Psoas muscle (tissue), 8 donors: ENCODE measurements around the gene DDX11. TPM values are rescaled to one million over a fixed set of nuclear protein-coding genes. Genes with fewer than 3 reads are reported as not detected.
"Not testable (repeated sequence)": the region's sequence is repeated elsewhere in the genome, so short reads cannot be mapped to it uniquely, and the experiment has no call there.

Experiments used
- ATAC-seq, 4 donors: fragments of 200-7000 bp; cut with Tn5 transposase; one replicate each; pipeline ENCODE4 v1.9.1; 2020; ENCODE audit warnings: moderate library complexity in 3 of 4, mild to moderate bottlenecking in 2 of 4
- DNase-seq, 2 donors: peaks; one replicate each; pipeline ENCODE4 v3.0.0-alpha.2; 2020
- H3K27ac ChIP-seq: fragments of 200-600 bp; one replicate; pipeline ENCODE4 v1.8.0; 2022
- H3K27me3 ChIP-seq, 3 donors: fragments of 200-600 bp in 1 of 3; one replicate each; pipeline versions ENCODE4 v1.6.1 to v1.8.0; 2013 to 2022; ENCODE audit warnings: low read length in 2 of 3, mild to moderate bottlenecking in 2 of 3, moderate library complexity in 1 of 3; ENCODE audit not compliant: insufficient read depth in 3 of 3
- H3K36me3 ChIP-seq, 2 donors: fragments of 200-600 bp in 1 of 2; one replicate each; pipeline versions ENCODE4 v1.6.1 to v1.8.0; 2013 to 2022; ENCODE audit warnings: low read depth in 1 of 2, mild to moderate bottlenecking in 1 of 2, moderate library complexity in 1 of 2; ENCODE audit not compliant: insufficient read depth in 1 of 2
- H3K4me1 ChIP-seq: fragments of 200-600 bp; one replicate; pipeline ENCODE4 v1.8.0; 2022
- H3K4me3 ChIP-seq: fragments of 200-600 bp; one replicate; pipeline ENCODE4 v1.8.0; 2022; ENCODE audit warnings: mild to moderate bottlenecking
- H3K9me3 ChIP-seq: fragments of 200-600 bp; one replicate; pipeline ENCODE4 v1.8.0; 2022
- WGBS, 3 donors: extraction: QIAGEN DNeasy Blood & Tissue Kit; methylation state at CpG; one replicate each; pipeline versions ENCODE4 v1.1.6 to v1.1.7; 2013; 5-methylcytosine and 5-hydroxymethylcytosine counted together
- intact Hi-C, 2 donors: fragments of 100-400 bp; cut with DNase I; formaldehyde crosslinking; loops; one replicate each; pipeline versions ENCODE4 v1.11.0 to v1.14.2; 2022
- long read RNA-seq, 2 donors: library from polyadenylated mRNA; unstranded; transcript quantifications; one replicate each; pipeline ENCODE4 v2.0.0, GENCODE V29; 2021
- polyA plus RNA-seq, 3 donors: library from polyadenylated mRNA; stranded (reverse); fragments of 200-250 nt; gene quantifications; one replicate each; pipeline ENCODE4 v1.2.3, GENCODE V29; 2013
- total RNA-seq, 4 donors: library from RNA; stranded (reverse); fragmentation: NEBNext Ultra II Directional in 2 of 4; extraction: Animal tissue kit (Norgen Biotek cat#: 25700) in 2 of 4; gene quantifications; one replicate each; pipeline versions ENCODE4 v1.2.1 to v1.2.4, GENCODE V29; 2021 to 2023
- TF ChIP-seq, protein P1 (sequence below): fragments of 200-600 bp; IDR thresholded peaks from one replicate; pipeline ENCODE4 v1.8.0; 2022; ENCODE audit warnings: antibody characterized with exemption
- donor health status: healthy with polysubstance abuse.
- donor health status: DM: no; HTN: no; CAD: no; lungs with moderate emphysema.
- donor health status: Bipolar disorder and iron deficiency.
- donor health status: healthy.
- donor health status: DM: yes; HTN: yes; CAD: no.
- donor health status: DM: no; HTN: no; CAD: no.
- donor health status: DM: no; HTN: no; CAD: no.
- donor health status: DM: yes; HTN: yes; CAD: no.

DDX11 gene
- 10 to 100 TPM in 3 of 4 donors, 1 to 10 TPM in 1; 4.8 to 19.2 (median 15.9) TPM for total RNA-seq
- polyA plus RNA-seq = 1 to 10 TPM; 4.5 to 6.8 (median 6.2) TPM
- long read RNA-seq, donor 1 = 0 reads
- long read RNA-seq, donor 2, partial matches to known transcripts = 1 of 10 reads
- long read RNA-seq, donor 2, other reads (novel, unspliced or antisense) = 7 of 10 reads

DNA sequence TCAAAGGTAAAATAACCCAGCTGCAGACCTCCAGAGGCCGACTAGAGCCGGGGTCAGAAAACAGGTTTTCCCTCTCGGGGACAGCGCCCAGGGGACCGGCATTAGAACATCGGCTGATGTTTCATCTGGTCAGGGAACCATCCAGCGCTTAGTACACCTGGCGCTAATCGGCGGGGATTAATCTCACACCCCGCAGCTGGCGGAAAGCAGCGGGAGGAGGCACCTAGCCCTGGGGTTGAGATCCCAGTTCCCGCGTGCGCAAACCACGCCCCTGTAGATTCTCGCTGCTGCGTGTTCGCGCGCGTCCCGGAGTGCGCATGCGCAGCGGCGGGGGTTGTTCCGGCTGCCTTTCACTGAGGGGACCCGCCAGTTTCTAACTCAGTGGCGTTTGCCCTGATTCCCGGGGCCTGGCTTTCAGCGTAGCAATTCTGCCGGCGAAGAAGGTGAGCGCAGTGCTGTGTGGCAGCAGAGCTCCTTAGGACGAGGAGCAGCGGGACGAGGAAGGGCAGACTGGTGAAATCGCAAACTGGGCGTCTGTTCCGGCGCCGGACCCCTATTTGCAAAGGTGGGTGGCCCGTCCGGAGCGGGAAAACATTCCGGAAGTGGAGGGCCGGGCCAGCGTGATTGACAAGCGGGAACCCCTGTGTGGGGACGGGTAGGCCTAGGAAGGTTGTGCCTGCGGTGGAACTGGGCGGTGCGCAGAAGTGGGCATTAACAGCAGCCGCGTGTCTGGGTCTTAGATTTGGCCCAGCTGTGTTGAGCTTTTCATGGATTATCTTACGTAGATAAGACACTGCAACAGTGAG, at the start of gene DDX11:
Gene DDX11 (plus strand): TSS at position 334 of the 806 bp plus-strand sequence. CDS start 4,534 bp downstream, outside the sequence.
- Histone ChIP-seq H3K27ac (peak within 1 kb of the TSS; percentile 52), H3K4me3 (peak within 1 kb of the TSS; percentile 73)
- H3K9me3 ChIP-seq, H3K27me3 ChIP-seq, intact Hi-C loops, H3K36me3 ChIP-seq, H3K4me1 ChIP-seq: not testable (repeated sequence)
- DNase-seq (peak; percentile 94 to 95), ATAC-seq (peak; percentile 93 to 96 (median 95))
- WGBS, 3 donors = 0% methylated on average over 55 to 58 of the region's 58 CpGs

DNA sequence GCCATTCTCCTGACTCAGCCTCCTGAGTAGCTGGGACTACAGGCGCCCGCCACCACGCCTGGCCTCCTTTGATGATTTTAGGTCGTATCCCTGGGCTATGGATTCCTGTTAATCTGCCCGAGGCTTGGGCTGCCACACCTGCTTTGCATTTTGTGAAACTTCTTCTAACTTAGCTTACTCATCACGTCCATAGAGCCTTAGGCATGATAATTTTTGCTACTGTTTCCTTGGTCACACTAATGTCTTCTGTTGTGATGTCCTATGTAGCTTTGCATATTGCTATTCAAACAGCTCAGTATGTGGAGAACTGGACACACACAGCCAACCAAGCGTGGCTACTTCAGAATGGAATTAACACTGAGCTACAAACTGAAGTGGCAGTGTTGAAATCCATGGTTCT, 47.5 kb upstream of the DDX11 start:
- TF ChIP-seq, protein P1, sequence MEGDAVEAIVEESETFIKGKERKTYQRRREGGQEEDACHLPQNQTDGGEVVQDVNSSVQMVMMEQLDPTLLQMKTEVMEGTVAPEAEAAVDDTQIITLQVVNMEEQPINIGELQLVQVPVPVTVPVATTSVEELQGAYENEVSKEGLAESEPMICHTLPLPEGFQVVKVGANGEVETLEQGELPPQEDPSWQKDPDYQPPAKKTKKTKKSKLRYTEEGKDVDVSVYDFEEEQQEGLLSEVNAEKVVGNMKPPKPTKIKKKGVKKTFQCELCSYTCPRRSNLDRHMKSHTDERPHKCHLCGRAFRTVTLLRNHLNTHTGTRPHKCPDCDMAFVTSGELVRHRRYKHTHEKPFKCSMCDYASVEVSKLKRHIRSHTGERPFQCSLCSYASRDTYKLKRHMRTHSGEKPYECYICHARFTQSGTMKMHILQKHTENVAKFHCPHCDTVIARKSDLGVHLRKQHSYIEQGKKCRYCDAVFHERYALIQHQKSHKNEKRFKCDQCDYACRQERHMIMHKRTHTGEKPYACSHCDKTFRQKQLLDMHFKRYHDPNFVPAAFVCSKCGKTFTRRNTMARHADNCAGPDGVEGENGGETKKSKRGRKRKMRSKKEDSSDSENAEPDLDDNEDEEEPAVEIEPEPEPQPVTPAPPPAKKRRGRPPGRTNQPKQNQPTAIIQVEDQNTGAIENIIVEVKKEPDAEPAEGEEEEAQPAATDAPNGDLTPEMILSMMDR = no peak
- no peak overlapping the region for H3K27ac ChIP-seq
- H3K36me3 ChIP-seq = no peaks in the 10 kb centered on the region
- intact Hi-C loops = no loop called here
- H3K4me1 ChIP-seq = peaks cover 6% of the 10 kb centered on the region
- WGBS, 3 donors = 85 to 95% (median 91%) methylated on average over 7 of the region's 7 CpGs
- DNase-seq (no peak), ATAC-seq (no peak)
- H3K27me3 ChIP-seq = no peaks in the 10 kb centered on the region
- no peaks in the 10 kb centered on the region for H3K9me3 ChIP-seq
- no peak overlapping the region for H3K4me3 ChIP-seq

DNA sequence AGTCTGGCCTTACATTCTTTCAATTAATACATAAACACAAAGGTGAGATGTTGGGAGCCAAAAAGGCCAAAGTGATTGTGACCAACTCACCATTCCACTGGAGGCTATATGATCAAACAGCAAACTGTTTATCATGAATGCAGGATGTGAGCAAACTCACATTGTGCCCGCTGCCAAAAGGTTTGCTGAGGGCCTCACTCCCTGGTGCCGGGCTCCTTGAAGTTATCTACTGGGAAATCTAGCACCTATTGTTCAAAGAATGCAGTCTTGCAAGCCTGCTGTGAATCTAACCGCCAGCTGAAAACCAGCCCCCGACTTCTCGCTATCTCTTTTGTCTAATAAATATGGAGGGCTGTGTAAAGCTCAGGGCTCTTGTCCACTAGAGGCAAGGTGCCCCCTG, 46.7 kb upstream of the DDX11 start:
- 96 to 100% (median 97%) methylated on average over 5 of the region's 5 CpGs for WGBS, 3 donors
- H3K27ac ChIP-seq, H3K9me3 ChIP-seq, DNase-seq, H3K4me1 ChIP-seq, H3K27me3 ChIP-seq, ATAC-seq, intact Hi-C loops, H3K36me3 ChIP-seq, H3K4me3 ChIP-seq: not testable (repeated sequence)

DNA sequence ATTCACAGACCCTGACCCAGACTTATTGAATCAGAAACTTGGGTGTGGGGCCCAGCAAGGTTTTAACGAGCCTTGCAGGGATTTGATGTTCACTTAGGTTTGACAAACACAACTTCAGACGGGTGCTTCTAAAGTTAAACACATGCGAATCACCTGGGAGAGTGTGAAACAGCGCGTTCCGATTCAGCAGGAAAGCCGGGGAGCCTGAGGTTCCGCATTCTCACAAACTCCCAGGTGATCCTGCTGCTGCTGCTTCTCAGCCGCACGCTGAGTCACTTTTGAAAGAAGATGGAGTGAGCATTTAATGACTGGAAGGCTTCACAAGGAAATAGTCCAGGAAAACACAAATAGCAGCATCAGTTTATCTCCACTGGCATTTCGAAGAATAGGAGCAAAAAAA, 44.2 kb upstream of the DDX11 start:
- H3K27ac ChIP-seq = no peak overlapping the region
- peaks cover 6% of the 10 kb centered on the region for H3K4me1 ChIP-seq
- DNase-seq (no peak), ATAC-seq (no peak)
- no peaks in the 10 kb centered on the region for H3K27me3 ChIP-seq
- WGBS, 3 donors = 74 to 80% (median 76%) methylated on average over 11 of the region's 11 CpGs
- no peak overlapping the region for H3K4me3 ChIP-seq
- TF ChIP-seq, protein P1 = no peak
- no peaks in the 10 kb centered on the region for H3K36me3 ChIP-seq
- intact Hi-C loops = no loop called here
- H3K9me3 ChIP-seq = no peaks in the 10 kb centered on the region

DNA sequence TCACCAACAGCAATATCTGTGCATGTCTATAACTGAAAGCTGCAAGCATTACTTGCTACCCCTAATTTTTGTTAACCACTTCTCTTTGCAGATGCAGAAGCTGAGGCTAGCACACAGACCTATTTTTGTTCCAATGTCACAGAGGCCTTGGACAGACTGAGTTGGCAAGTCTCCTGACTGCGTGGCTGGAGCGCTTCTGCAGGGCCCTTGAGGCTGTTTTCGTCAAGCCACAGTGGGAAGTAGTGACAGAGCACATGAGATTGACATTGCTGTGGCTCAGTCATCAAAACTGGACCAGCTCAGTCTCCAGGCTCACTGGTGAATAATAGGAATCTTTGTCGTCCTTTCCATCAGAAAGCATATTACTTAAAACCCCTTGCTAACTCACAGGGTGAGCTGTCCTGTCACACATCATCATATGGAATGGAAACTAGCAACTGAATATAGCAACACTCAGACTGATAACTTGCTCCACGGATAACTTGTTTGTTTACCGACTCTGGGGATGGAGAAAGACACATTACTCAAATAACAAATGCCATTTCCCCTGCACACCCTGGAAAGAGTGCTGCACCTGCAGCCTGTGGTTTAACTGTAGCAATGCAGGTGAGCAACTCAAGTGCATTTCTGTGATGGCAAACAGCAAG, 43.6 kb upstream of the DDX11 start:
- no peak overlapping the region for H3K4me3 ChIP-seq
- intact Hi-C loops = no loop called here
- no peaks in the 10 kb centered on the region for H3K9me3 ChIP-seq
- TF ChIP-seq, protein P1 = no peak
- H3K27ac ChIP-seq = no peak overlapping the region
- H3K4me1 ChIP-seq = peaks cover 6% of the 10 kb centered on the region
- DNase-seq (no peak), ATAC-seq (peak; percentile 73 to 85 (median 82))
- H3K27me3 ChIP-seq = no peaks in the 10 kb centered on the region
- 24 to 36% (median 26%) methylated on average over 6 of the region's 6 CpGs for WGBS, 3 donors
- no peaks in the 10 kb centered on the region for H3K36me3 ChIP-seq
